GM12864 (cell line): ENCODE data around the gene CRABP1.

Experiments
- DNase-seq: peaks from one replicate; pipeline ENCODE4 v3.0.0-alpha.2; 2011; ENCODE audit warnings: low read depth
- H3K4me3 ChIP-seq: 2 replicates; pipeline ENCODE4 v1.5.1; 2011; ENCODE audit warnings: mild to moderate bottlenecking, low read depth, low read length, control low read depth
- TF ChIP-seq, protein P1 (sequence below): IDR thresholded peaks from 2 replicates; pipeline ENCODE4 v1.5.1; 2011; ENCODE audit warnings: low read depth, mild to moderate bottlenecking, moderate library complexity, low read length, control low read depth, inconsistent platforms; ENCODE audit errors: missing control alignments

CRABP1 gene

GRCh38 chr15:78322243-78322642, 17.9 kb upstream of the CRABP1 start:
- H3K4me3 ChIP-seq: no peak overlapping the region
- DNase-seq: no peak
- TF ChIP-seq, protein P1, sequence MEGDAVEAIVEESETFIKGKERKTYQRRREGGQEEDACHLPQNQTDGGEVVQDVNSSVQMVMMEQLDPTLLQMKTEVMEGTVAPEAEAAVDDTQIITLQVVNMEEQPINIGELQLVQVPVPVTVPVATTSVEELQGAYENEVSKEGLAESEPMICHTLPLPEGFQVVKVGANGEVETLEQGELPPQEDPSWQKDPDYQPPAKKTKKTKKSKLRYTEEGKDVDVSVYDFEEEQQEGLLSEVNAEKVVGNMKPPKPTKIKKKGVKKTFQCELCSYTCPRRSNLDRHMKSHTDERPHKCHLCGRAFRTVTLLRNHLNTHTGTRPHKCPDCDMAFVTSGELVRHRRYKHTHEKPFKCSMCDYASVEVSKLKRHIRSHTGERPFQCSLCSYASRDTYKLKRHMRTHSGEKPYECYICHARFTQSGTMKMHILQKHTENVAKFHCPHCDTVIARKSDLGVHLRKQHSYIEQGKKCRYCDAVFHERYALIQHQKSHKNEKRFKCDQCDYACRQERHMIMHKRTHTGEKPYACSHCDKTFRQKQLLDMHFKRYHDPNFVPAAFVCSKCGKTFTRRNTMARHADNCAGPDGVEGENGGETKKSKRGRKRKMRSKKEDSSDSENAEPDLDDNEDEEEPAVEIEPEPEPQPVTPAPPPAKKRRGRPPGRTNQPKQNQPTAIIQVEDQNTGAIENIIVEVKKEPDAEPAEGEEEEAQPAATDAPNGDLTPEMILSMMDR: no peak

- TF ChIP-seq, protein P1: no peak
- DNase-seq: no peak
- no peak overlapping the region for H3K4me3 ChIP-seq
Observed at GRCh38 chr15:78322724-78323521, 17.2 kb upstream of the CRABP1 start.

DNA sequence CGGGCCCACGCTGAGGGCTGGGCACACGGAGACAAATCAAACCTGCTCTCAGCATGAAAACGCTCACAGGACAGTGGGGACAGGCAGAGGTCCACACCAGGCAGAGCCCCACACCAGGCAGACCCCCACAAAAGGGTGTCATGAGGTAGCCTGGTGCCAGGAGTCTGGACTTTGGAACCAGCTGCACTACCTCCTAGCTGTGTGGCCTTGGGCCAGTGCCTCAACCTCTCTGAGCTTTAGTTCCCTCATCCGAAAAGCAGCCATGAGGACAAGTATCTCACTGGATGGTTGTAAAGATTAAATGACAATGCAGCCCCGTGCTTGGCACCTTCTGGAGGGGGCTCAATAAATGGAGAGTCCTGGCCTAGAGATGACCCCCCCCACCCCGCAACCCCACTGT, 16.5 kb upstream of the CRABP1 start:
- no peak overlapping the region for H3K4me3 ChIP-seq
- TF ChIP-seq, protein P1: no peak
- no peak for DNase-seq

GRCh38 chr15:78324144-78324543, 16.0 kb upstream of the CRABP1 start:
- DNase-seq: no peak
- no peak overlapping the region for H3K4me3 ChIP-seq
- TF ChIP-seq, protein P1: no peak

DNA sequence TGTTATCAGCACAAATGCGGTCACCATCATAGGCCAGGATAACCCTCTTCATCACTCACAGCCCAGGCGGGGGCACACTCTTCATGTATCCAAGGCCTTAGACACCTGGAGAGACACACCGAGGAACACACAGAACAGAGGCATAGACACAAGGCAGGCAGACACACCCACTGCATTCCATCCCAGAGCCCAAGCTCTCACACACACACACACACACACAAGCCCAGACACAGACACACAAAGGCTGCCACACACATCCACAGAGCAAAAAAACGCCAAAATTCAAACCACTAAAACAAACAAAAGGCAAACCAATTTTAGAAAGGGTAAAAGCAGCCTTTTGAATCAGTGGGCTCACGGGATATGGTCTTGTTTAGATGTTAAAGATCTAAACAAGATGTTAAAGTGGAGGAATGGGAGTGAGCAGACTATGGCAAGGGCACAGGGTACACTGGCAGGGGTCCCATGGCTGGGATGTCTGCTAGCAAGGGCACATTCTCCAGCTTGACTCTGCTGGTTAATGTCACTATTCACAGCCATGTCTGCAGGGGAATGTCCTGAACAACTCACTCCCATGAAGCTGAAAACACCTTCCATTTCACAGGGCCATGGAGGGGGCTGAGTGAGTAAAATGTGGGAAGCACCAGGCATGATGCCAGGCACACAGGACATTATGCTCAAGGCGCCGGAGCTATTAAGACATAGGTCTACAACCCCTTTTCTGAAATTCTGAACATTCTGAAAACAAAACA, 14.9 kb upstream of the CRABP1 start:
- H3K4me3 ChIP-seq: no peak overlapping the region
- no peak for DNase-seq
- TF ChIP-seq, protein P1: no peak

- H3K4me3 ChIP-seq: no peak overlapping the region
- TF ChIP-seq, protein P1: no peak
- DNase-seq: no peak
Observed at GRCh38 chr15:78327466-78327865, 12.7 kb upstream of the CRABP1 start.
